HCT116 (cell line): ENCODE measurements around the gene CYB5A. TPM values are rescaled to one million over a fixed set of nuclear protein-coding genes. Genes with fewer than 3 reads are reported as not detected.

Experiments used
- ATAC-seq: fragments of 200-7000 bp; cut with Tn5 transposase; 2 replicates; pipeline ENCODE4 v1.9.1; 2020; ENCODE audit warnings: mild to moderate bottlenecking, moderate library complexity
- BruUV-seq: library from RNA; stranded (reverse); fragments of 400-500 nt; replicated peaks from 2 replicates; lab custom pipeline; 2021; lab: Mats Ljungman, UMichigan
- CTCF ChIA-PET: fragments of 300-600 bp; sonication (Branson Sonifier 250); formaldehyde crosslinking; loops from one replicate; lab custom pipeline; 2021; ENCODE audit warnings: antibody characterized with exemption; lab: Charles Lee
- POLR2A ChIA-PET: fragments of 300-600, 350-600 bp; sonication (Branson Sonifier 250); formaldehyde crosslinking; loops from one replicate; lab custom pipeline; 2021; ENCODE audit warnings: antibody characterized with exemption; lab: Charles Lee
- RAD21 ChIA-PET, 2 experiments: fragments of 300-600 bp; sonication (Branson Sonifier 250); formaldehyde crosslinking; loops; one replicate each; lab custom pipeline; 2023; ENCODE audit warnings: low total read pairs in 2 of 2; ENCODE audit not compliant: uncharacterized antibody in 2 of 2, unreplicated experiment in 2 of 2, low non-redundant PET in 1 of 2; lab: Charles Lee
- DNase-seq: peaks from one replicate; pipeline ENCODE4 v3.0.0-alpha.2; 2010; ENCODE audit warnings: low read depth, low spot score
- H2AFZ ChIP-seq: fragments of 200-600 bp; shearing (Covaris generic), sonication (generic); 2 replicates; pipeline ENCODE4 v1.6.1; 2017; ENCODE audit warnings: low read depth, mixed run types, mixed read lengths, antibody characterized with exemption, low read length; ENCODE audit not compliant: poor library complexity, severe bottlenecking
- H3K27ac ChIP-seq: 2 replicates; pipeline ENCODE4 v1.5.1; 2012; ENCODE audit warnings: low read depth, low read length
- H3K27me3 ChIP-seq: fragments of 200-600 bp; sonication (generic); 2 replicates; pipeline ENCODE4 v1.6.1; 2016; ENCODE audit warnings: mixed run types, low read length, mixed read lengths; ENCODE audit not compliant: insufficient read depth
- H3K36me3 ChIP-seq, 2 experiments: fragments of 200-500 bp in 1 of 2; fragments of 200-600 bp in 1 of 2; sonication (Bioruptor generic) in 1 of 2; sonication (generic) in 1 of 2; 2 replicates each; pipeline versions ENCODE4 v1.5.1 to v1.6.1; 2014 to 2016; ENCODE audit warnings: low read length in 2 of 2, inconsistent platforms in 1 of 2, mixed read lengths in 1 of 2, mixed run types in 1 of 2; ENCODE audit not compliant: insufficient read depth in 2 of 2, control insufficient read depth in 1 of 2
- H3K4me1 ChIP-seq, 2 experiments: fragments of 200-600 bp in 1 of 2; sonication (generic) in 1 of 2; 2 replicates each; pipeline versions ENCODE4 v1.5.1 to v1.6.1; 2012 to 2017; ENCODE audit warnings: low read length in 2 of 2, inconsistent platforms in 1 of 2, mild to moderate bottlenecking in 1 of 2, mixed read lengths in 1 of 2, mixed run types in 1 of 2, moderate library complexity in 1 of 2; ENCODE audit not compliant: insufficient read depth in 2 of 2, control insufficient read depth in 1 of 2
- H3K4me2 ChIP-seq: fragments of 200-600 bp; sonication (generic); 2 replicates; pipeline ENCODE4 v1.6.1; 2017; ENCODE audit warnings: mixed run types, low read length, mixed read lengths
- H3K4me3 ChIP-seq, 2 experiments: fragments of 200-600 bp in 1 of 2; sonication (generic) in 1 of 2; replicated peaks in 1 of 2; 2 replicates each; pipeline ENCODE4 v1.5.1; 2011 to 2016; ENCODE audit warnings: low read length in 2 of 2, control low read depth in 1 of 2, low read depth in 1 of 2, mild to moderate bottlenecking in 1 of 2, mixed read lengths in 1 of 2, mixed run types in 1 of 2
- H3K79me2 ChIP-seq: fragments of 200-600 bp; sonication (generic); 2 replicates; pipeline ENCODE4 v1.6.1; 2017; ENCODE audit warnings: mild to moderate bottlenecking, mixed run types, low read length, moderate library complexity, mixed read lengths; ENCODE audit not compliant: insufficient read depth
- H3K9ac ChIP-seq: fragments of 200-600 bp; sonication (generic); 2 replicates; pipeline ENCODE4 v1.6.1; 2016; ENCODE audit warnings: low read length, mixed read lengths
- H3K9me2 ChIP-seq: fragments of 200-600 bp; sonication (generic), shearing (Covaris generic); 2 replicates; pipeline ENCODE4 v1.6.1; 2017; ENCODE audit warnings: mixed run types, mild to moderate bottlenecking, moderate library complexity; ENCODE audit not compliant: insufficient read depth
- H3K9me3 ChIP-seq, 2 experiments: fragments of 200-500 bp in 1 of 2; fragments of 200-600 bp in 1 of 2; sonication (Bioruptor generic) in 1 of 2; sonication (generic) in 1 of 2; 2 replicates each; pipeline ENCODE4 v1.6.1; 2014 to 2017; ENCODE audit warnings: low read length in 2 of 2, mixed read lengths in 2 of 2, inconsistent platforms in 1 of 2, low read depth in 1 of 2, mild to moderate bottlenecking in 1 of 2, mixed run types in 1 of 2, moderate library complexity in 1 of 2; ENCODE audit not compliant: control insufficient read depth in 1 of 2, insufficient read depth in 1 of 2
- H4K20me1 ChIP-seq: fragments of 200-600 bp; sonication (generic), shearing (Covaris generic); 2 replicates; pipeline ENCODE4 v1.6.1; 2017; ENCODE audit warnings: mixed run types, mild to moderate bottlenecking, moderate library complexity; ENCODE audit not compliant: insufficient read depth
- CTCF ChIP-seq, 3 experiments: fragments of 200-600 bp in 1 of 3; sonication (generic) in 1 of 3; IDR thresholded peaks in 2 of 3; conservative IDR thresholded peaks in 1 of 3; 2 replicates each; pipeline ENCODE4 v1.5.1; 2012 to 2017; ENCODE audit warnings: low read depth in 2 of 3, low read length in 2 of 3, antibody characterized with exemption in 1 of 3, borderline replicate concordance in 1 of 3, control low read depth in 1 of 3, mild to moderate bottlenecking in 1 of 3, mixed read lengths in 1 of 3, mixed run types in 1 of 3, moderate library complexity in 1 of 3; ENCODE audit not compliant: insufficient read depth in 1 of 3
- EGR1 ChIP-seq: IDR thresholded peaks from 2 replicates; pipeline ENCODE4 v1.6.1; 2012; ENCODE audit warnings: low read depth
- FOSL1 ChIP-seq: IDR thresholded peaks from 2 replicates; pipeline ENCODE4 v1.6.1; 2012; ENCODE audit warnings: low read depth
- JUND ChIP-seq: IDR thresholded peaks from 2 replicates; pipeline ENCODE4 v1.6.1; 2012
- RAD21 ChIP-seq: IDR thresholded peaks from 2 replicates; pipeline ENCODE4 v1.6.1; 2012; ENCODE audit warnings: low read depth, mild to moderate bottlenecking
- SP1 ChIP-seq: IDR thresholded peaks from 2 replicates; pipeline ENCODE4 v1.6.1; 2012; ENCODE audit warnings: low read depth
- SRF ChIP-seq: IDR thresholded peaks from 2 replicates; pipeline ENCODE4 v1.6.1; 2012; ENCODE audit warnings: low read depth
- YY1 ChIP-seq: IDR thresholded peaks from 2 replicates; pipeline ENCODE4 v1.6.1; 2011; ENCODE audit warnings: low read length, low read depth, moderate library complexity, mild to moderate bottlenecking; ENCODE audit not compliant: insufficient replicate concordance; ENCODE audit errors: extremely low read depth
- intact Hi-C: fragments of 100-400 bp; cut with micrococcal nuclease; formaldehyde crosslinking; loops from 2 replicates; pipeline ENCODE4 v1.10.0; 2022
- total RNA-seq: library from RNA; stranded (reverse); gene quantifications from one replicate; pipeline ENCODE4 v1.2.1, GENCODE V29; 2021; ENCODE audit not compliant: unreplicated experiment
- TF ChIP-seq, protein P1 (sequence below): IDR thresholded peaks from 2 replicates; pipeline ENCODE4 v1.6.1; 2012
- TF ChIP-seq, protein P2 (sequence below): IDR thresholded peaks from 2 replicates; pipeline ENCODE4 v1.6.1; 2012; ENCODE audit warnings: low read depth

Gene CYB5A
- total RNA-seq, 1 experiment from 2014 or later, result 37.7 TPM

DNA sequence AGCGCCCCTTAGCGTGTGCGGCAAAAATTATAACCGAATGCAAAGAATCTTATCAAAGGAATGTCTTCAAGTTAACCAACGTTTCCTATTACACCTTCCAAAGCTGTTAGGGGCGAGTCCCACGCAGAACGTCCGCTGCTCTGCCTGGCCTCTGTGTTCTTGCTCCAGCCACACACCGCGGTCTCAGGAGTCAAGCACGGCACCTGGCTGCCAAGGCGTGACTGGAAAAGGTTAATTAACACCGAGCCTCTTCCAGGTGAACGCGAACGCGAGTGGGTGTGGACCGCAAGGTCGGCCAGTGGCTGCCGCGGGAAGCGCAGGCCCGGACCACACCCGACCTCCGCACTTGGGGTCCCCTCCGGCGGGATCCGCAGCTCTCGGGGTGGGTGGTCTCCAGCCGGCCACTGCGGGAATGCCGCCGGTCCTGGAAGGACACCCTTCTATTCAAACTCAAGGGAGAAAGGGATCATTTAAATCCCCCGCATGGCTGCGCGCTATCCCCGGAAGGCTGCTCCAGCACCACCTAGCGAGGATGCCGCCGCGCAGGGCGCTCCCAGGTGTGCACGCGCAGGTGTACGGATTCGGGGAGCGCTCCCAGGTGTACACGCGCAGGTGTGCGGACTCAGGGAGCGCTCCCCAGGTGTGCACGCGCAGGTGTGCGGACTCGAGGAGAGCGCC lies 830 bp downstream of the CYB5A start:
- Histone ChIP-seq H3K36me3 (no peaks in the 10 kb centered on the region), H3K27me3 (no peaks in the 10 kb centered on the region), H2AFZ (peak overlapping the region; percentile 68), H3K79me2 (no peaks in the 10 kb centered on the region), H3K4me3 (peak overlapping the region; percentile 62 to 75), H3K4me1 (peaks cover 7 to 19% of the 10 kb centered on the region in 2 experiments; a peak in 3 of 4 replicates), H3K27ac (peak overlapping the region; percentile 20; the same call in 1 of the 2 replicates), H4K20me1 (no peaks in the 10 kb centered on the region), H3K9me3 (0 out of 4 replicates have a peak, but pooled peaks cover 0 to 3% of the 10 kb centered on the region in 2 experiments), H3K4me2 (peak overlapping the region; percentile 93), H3K9ac (peak overlapping the region; percentile 52), H3K9me2 (no peaks in the 10 kb centered on the region)
- TF ChIP-seq CTCF (IDR thresholded peaks at IDR 0.05 in 2 of 3, conservative IDR thresholded peaks at IDR 0.05 in 1 of 3; ENCODE audit: borderline replicate concordance in 1 of 3, insufficient read depth in 1 of 3, low read depth in 2 of 3, low read length in 2 of 3), result peak; percentile 17 to 38 (median 29); a peak in 3 of 6 replicates
- TF ChIP-seq, protein P1, sequence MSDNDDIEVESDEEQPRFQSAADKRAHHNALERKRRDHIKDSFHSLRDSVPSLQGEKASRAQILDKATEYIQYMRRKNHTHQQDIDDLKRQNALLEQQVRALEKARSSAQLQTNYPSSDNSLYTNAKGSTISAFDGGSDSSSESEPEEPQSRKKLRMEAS, result peak; percentile 61
- no peak for TF ChIP-seq FOSL1
- peak; percentile 18; the same call in 1 of the 2 replicates for TF ChIP-seq RAD21
- ATAC-seq (peak; percentile 71), DNase-seq (peak; percentile 39)
- intact Hi-C loops, result loop anchor here (2.0 to 5.0 kb wide), 2 partner anchors 142 to 201 kb away; partner anchors contain the start of gene TIMM21
- ChIA-PET CTCF (no interaction called here), RAD21 (no interaction called here), POLR2A (no interaction called here)
- no TSS peak for BruUV-seq

DNA sequence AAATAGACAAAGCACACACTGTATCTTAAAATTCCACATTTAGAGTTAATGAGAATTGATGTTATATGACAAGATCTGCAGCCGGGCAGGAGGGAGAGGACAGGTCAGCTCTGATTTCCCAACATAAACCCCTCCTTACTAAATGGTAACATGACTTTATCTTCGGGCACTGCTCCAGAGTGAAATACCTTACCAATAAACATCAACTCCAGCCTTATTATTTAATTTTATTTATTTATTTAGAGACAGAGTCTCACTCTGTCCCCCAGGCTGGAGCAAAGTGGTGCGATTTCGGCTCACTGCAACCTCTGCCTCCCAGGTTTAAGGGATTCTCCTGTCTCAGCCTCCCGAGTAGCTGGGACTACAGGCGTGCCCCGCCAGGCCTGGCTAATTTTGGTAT lies 1.7 kb downstream of the CYB5A start:
- no peak overlapping the region for H3K9ac ChIP-seq
- H3K79me2 ChIP-seq, result no peaks in the 10 kb centered on the region
- RAD21 ChIA-PET, result no interaction called here
- TF ChIP-seq, protein P2, sequence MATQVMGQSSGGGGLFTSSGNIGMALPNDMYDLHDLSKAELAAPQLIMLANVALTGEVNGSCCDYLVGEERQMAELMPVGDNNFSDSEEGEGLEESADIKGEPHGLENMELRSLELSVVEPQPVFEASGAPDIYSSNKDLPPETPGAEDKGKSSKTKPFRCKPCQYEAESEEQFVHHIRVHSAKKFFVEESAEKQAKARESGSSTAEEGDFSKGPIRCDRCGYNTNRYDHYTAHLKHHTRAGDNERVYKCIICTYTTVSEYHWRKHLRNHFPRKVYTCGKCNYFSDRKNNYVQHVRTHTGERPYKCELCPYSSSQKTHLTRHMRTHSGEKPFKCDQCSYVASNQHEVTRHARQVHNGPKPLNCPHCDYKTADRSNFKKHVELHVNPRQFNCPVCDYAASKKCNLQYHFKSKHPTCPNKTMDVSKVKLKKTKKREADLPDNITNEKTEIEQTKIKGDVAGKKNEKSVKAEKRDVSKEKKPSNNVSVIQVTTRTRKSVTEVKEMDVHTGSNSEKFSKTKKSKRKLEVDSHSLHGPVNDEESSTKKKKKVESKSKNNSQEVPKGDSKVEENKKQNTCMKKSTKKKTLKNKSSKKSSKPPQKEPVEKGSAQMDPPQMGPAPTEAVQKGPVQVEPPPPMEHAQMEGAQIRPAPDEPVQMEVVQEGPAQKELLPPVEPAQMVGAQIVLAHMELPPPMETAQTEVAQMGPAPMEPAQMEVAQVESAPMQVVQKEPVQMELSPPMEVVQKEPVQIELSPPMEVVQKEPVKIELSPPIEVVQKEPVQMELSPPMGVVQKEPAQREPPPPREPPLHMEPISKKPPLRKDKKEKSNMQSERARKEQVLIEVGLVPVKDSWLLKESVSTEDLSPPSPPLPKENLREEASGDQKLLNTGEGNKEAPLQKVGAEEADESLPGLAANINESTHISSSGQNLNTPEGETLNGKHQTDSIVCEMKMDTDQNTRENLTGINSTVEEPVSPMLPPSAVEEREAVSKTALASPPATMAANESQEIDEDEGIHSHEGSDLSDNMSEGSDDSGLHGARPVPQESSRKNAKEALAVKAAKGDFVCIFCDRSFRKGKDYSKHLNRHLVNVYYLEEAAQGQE, result no peak
- no peak for TF ChIP-seq EGR1
- no peak for TF ChIP-seq YY1
- TF ChIP-seq RAD21, result no peak
- TF ChIP-seq SRF, result no peak
- no peak for TF ChIP-seq JUND
- no peak for TF ChIP-seq SP1
- TF ChIP-seq, all 23 proteins: peak for 0
- H3K4me2 ChIP-seq, result no peak overlapping the region
- 0 out of 4 replicates have a peak, but pooled peaks cover 0 to 3% of the 10 kb centered on the region in 2 experiments for H3K9me3 ChIP-seq
- H3K27me3 ChIP-seq, result no peaks in the 10 kb centered on the region
- CTCF ChIA-PET, result no interaction called here
- DNase-seq (no peak), ATAC-seq (no peak)
- H3K36me3 ChIP-seq, result no peaks in the 10 kb centered on the region; a peak in 1 of 4 replicates
- intact Hi-C loops, result loop anchor here (2.0 to 5.0 kb wide), 2 partner anchors 141 to 202 kb away; partner anchors contain the start of gene TIMM21
- H3K27ac ChIP-seq, result no peak overlapping the region
- peaks cover 7 to 19% of the 10 kb centered on the region in 2 experiments; a peak in 3 of 4 replicates for H3K4me1 ChIP-seq
- no peak overlapping the region for H2AFZ ChIP-seq
- no peak overlapping the region for H3K4me3 ChIP-seq
- POLR2A ChIA-PET, result no interaction called here
- H4K20me1 ChIP-seq, result no peaks in the 10 kb centered on the region
- no TSS peak for BruUV-seq
- H3K9me2 ChIP-seq, result no peaks in the 10 kb centered on the region
